ENCODE measurements around the gene CNIH3. TPM values are rescaled to one million over a fixed set of nuclear protein-coding genes. Genes with fewer than 3 reads are reported as not detected.

CNIH3 gene
- total and polyA plus RNA-seq, 2 of the 4 experiments (the other 2 are of a cell fraction), result 2.0 to 2.9 TPM

DNA sequence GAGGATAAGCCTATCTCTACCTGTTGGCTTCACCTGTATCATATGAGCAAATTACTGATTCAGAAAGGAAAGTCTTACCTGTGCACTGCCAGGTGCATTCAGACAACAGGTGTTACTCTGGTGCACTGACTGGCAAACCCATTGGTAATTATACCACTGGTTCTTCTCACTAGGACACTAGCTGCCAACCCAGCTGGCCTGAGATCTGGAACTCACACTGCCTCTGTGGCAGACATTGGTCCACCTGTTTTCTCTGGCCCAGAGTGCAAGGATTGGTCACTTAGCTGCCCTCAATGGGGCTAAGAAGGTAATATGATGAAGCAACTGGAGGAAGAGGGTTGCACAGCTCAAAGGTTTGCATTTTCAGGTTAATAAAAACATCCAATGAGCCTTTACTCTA, 173.2 kb downstream of the CNIH3 start:
- Histone ChIP-seq H3K4me3 (ENCODE audit: insufficient read depth, low read depth, low read length) (no peak overlapping the region), H2AK9ac (replicated peaks; ENCODE audit: low read depth, low read length, poor library complexity) (no peak overlapping the region), H3K4ac (ENCODE audit: low read depth, low read length) (no peak overlapping the region), H3K56ac (ENCODE audit: extremely low read depth, insufficient read depth, low read length) (no peak overlapping the region), H3K79me1 (ENCODE audit: low read depth in 1 of 2, low read length in 2 of 2) (no peaks in the 10 kb centered on the region), H3K18ac (ENCODE audit: low read depth, low read length) (no peak overlapping the region), H3K14ac (replicated peaks; ENCODE audit: low read depth, low read length) (no peak overlapping the region), H3K4me1 (ENCODE audit: control insufficient read depth, insufficient read depth, low read length) (peaks cover 1% of the 10 kb centered on the region; the same call in 1 of the 2 replicates), H2BK5ac (ENCODE audit: low read depth, low read length, poor library complexity, severe bottlenecking) (no peak overlapping the region), H3K9me3 (ENCODE audit: control insufficient read depth, insufficient read depth, low read length) (no peaks in the 10 kb centered on the region), H4K8ac (ENCODE audit: low read depth in 2 of 2, low read length in 2 of 2) (no peak overlapping the region), H2AK5ac (ENCODE audit: low read depth, low read length) (no peak overlapping the region), H3K9ac (ENCODE audit: low read depth, low read length) (no peak overlapping the region), H2BK20ac (ENCODE audit: low read depth, low read length) (no peak overlapping the region), H4K5ac (ENCODE audit: low read depth, low read length) (no peak overlapping the region), H2BK120ac (ENCODE audit: low read depth, low read length) (no peak overlapping the region), H3K23ac (ENCODE audit: low read depth, low read length) (no peak overlapping the region), H3K4me2 (ENCODE audit: low read depth, low read length) (no peak overlapping the region), H3K36me3 (ENCODE audit: control insufficient read depth, insufficient read depth, low read length) (no peaks in the 10 kb centered on the region), H2AFZ (replicated peaks; ENCODE audit: low read length, poor library complexity) (no peak overlapping the region), H3K9me1 (ENCODE audit: insufficient read depth, low read length) (peaks cover 3% of the 10 kb centered on the region; the same call in 1 of the 2 replicates), H4K91ac (ENCODE audit: insufficient read depth, low read depth, low read length) (no peak overlapping the region), H4K20me1 (ENCODE audit: insufficient read depth, low read length) (no peaks in the 10 kb centered on the region), H3K27ac (ENCODE audit: insufficient read depth, low read length) (no peak overlapping the region), H3K27me3 (ENCODE audit: control insufficient read depth, insufficient read depth, low read length) (no peaks in the 10 kb centered on the region), H2BK15ac (ENCODE audit: low read depth, low read length) (no peak overlapping the region)
- ChIA-PET CTCF (no interaction called here), POLR2A (ENCODE audit: unreplicated experiment) (no interaction called here)
- intact Hi-C loops (cut with micrococcal nuclease), result no loop called here
- TF ChIP-seq, protein P1, sequence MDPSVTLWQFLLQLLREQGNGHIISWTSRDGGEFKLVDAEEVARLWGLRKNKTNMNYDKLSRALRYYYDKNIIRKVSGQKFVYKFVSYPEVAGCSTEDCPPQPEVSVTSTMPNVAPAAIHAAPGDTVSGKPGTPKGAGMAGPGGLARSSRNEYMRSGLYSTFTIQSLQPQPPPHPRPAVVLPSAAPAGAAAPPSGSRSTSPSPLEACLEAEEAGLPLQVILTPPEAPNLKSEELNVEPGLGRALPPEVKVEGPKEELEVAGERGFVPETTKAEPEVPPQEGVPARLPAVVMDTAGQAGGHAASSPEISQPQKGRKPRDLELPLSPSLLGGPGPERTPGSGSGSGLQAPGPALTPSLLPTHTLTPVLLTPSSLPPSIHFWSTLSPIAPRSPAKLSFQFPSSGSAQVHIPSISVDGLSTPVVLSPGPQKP (IDR thresholded peaks at IDR 0.05; ENCODE audit: borderline replicate concordance, low read depth, low read length), result no peak
- TF ChIP-seq, protein P2, sequence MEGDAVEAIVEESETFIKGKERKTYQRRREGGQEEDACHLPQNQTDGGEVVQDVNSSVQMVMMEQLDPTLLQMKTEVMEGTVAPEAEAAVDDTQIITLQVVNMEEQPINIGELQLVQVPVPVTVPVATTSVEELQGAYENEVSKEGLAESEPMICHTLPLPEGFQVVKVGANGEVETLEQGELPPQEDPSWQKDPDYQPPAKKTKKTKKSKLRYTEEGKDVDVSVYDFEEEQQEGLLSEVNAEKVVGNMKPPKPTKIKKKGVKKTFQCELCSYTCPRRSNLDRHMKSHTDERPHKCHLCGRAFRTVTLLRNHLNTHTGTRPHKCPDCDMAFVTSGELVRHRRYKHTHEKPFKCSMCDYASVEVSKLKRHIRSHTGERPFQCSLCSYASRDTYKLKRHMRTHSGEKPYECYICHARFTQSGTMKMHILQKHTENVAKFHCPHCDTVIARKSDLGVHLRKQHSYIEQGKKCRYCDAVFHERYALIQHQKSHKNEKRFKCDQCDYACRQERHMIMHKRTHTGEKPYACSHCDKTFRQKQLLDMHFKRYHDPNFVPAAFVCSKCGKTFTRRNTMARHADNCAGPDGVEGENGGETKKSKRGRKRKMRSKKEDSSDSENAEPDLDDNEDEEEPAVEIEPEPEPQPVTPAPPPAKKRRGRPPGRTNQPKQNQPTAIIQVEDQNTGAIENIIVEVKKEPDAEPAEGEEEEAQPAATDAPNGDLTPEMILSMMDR (conservative IDR thresholded peaks at IDR 0.05; ENCODE audit: low read depth, low read length), result no peak
- TF ChIP-seq CEBPB (IDR thresholded peaks at IDR 0.05; ENCODE audit: low read depth, low read length) (no peak), NFE2L2 (IDR thresholded peaks at IDR 0.05; ENCODE audit: low read depth, low read length) (no peak), MAZ (IDR thresholded peaks at IDR 0.05; ENCODE audit: borderline replicate concordance, low read depth, low read length) (no peak), MAFK (IDR thresholded peaks at IDR 0.05; ENCODE audit: low read depth, low read length) (no peak), SMC3 (IDR thresholded peaks at IDR 0.05; ENCODE audit: low read depth, low read length) (no peak), FOS (IDR thresholded peaks at IDR 0.05; ENCODE audit: low read depth, low read length) (no peak), RFX5 (IDR thresholded peaks at IDR 0.05; ENCODE audit: low read depth, low read length) (no peak), CHD1 (IDR thresholded peaks at IDR 0.05; ENCODE audit: low read depth, low read length) (no peak), BHLHE40 (IDR thresholded peaks at IDR 0.05; ENCODE audit: low read depth, low read length) (no peak), POLR2A (IDR thresholded peaks at IDR 0.05; ENCODE audit: low read depth, low read length) (no peak), RCOR1 (IDR thresholded peaks at IDR 0.05; ENCODE audit: insufficient replicate concordance, low read length) (no peak), MXI1 (IDR thresholded peaks at IDR 0.05; ENCODE audit: borderline replicate concordance, low read depth, low read length) (no peak), RAD21 (IDR thresholded peaks at IDR 0.05; ENCODE audit: low read length) (no peak)
- TF ChIP-seq, protein P3, sequence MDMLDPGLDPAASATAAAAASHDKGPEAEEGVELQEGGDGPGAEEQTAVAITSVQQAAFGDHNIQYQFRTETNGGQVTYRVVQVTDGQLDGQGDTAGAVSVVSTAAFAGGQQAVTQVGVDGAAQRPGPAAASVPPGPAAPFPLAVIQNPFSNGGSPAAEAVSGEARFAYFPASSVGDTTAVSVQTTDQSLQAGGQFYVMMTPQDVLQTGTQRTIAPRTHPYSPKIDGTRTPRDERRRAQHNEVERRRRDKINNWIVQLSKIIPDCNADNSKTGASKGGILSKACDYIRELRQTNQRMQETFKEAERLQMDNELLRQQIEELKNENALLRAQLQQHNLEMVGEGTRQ (IDR thresholded peaks at IDR 0.05; ENCODE audit: low read depth, low read length), result no peak
- in situ Hi-C loops (cut with MboI; ENCODE audit: low sequenced_read_pairs), result no loop called here
- ATAC-seq (ENCODE audit: low read depth) (no peak), DNase-seq (no peak)
- BruUV-seq (replicated peaks), result no TSS peak
- dilution Hi-C loops (cut with HindIII; ENCODE audit: low sequenced_read_pairs, unreplicated experiment), result no loop called here

Measured in IMR-90 (cell line).